CD4-positive, alpha-beta T cell (primary cell): ENCODE results near the gene FGFR3. TPM values are rescaled to one million over a fixed set of nuclear protein-coding genes. Genes with fewer than 3 reads are reported as not detected.

Source experiments
- ATAC-seq: fragments of 200-7000 bp; cut with Tn5 transposase; one replicate; pipeline ENCODE4 v1.10.0; 2022; ENCODE audit warnings: mild to moderate bottlenecking; ENCODE audit not compliant: poor library complexity
- CTCF ChIA-PET: fragments of 350-600 bp; sonication (Branson Sonifier 250); formaldehyde crosslinking; loops from one replicate; lab custom pipeline; 2021; ENCODE audit warnings: antibody characterized with exemption, inconsistent platforms; lab: Charles Lee
- POLR2A ChIA-PET: fragments of 350-600 bp; sonication (Branson Sonifier 250); formaldehyde crosslinking; loops from one replicate; lab custom pipeline; 2021; ENCODE audit warnings: antibody characterized with exemption, inconsistent platforms; lab: Charles Lee
- DNase-seq, 14 experiments: peaks; one replicate each; pipeline ENCODE4 v3.0.0-alpha.2; 2013 to 2020; ENCODE audit warnings: mixed read lengths in 2 of 14
- H3K27ac ChIP-seq, 2 donors: one replicate each; pipeline versions ENCODE4 v1.5.1 to v1.7.0; 2013; ENCODE audit warnings: low read length in 2 of 2, low read depth in 1 of 2, mild to moderate bottlenecking in 1 of 2
- H3K27me3 ChIP-seq, 2 experiments: 1 replicate in 1 of 2; 2 replicates in 1 of 2; pipeline versions ENCODE4 v1.6.1 to v1.7.0; 2013; ENCODE audit warnings: low read length in 2 of 2, control low read depth in 1 of 2, mild to moderate bottlenecking in 1 of 2, moderate library complexity in 1 of 2; ENCODE audit not compliant: insufficient read depth in 2 of 2, control insufficient read depth in 1 of 2
- H3K36me3 ChIP-seq: one replicate; pipeline ENCODE4 v1.6.1; 2013; ENCODE audit warnings: low read length, control low read depth; ENCODE audit not compliant: insufficient read depth
- H3K4me1 ChIP-seq: one replicate; pipeline ENCODE4 v1.6.1; 2013; ENCODE audit warnings: low read length, control low read depth; ENCODE audit not compliant: insufficient read depth
- H3K4me3 ChIP-seq: one replicate; pipeline ENCODE4 v1.5.1; 2013; ENCODE audit warnings: mild to moderate bottlenecking, low read length, moderate library complexity
- H3K9me3 ChIP-seq, 2 experiments: 1 replicate in 1 of 2; 2 replicates in 1 of 2; pipeline versions ENCODE4 v1.6.1 to v1.7.0; 2013; ENCODE audit warnings: low read length in 2 of 2, mild to moderate bottlenecking in 2 of 2, control low read depth in 1 of 2, moderate library complexity in 1 of 2; ENCODE audit not compliant: control insufficient read depth in 1 of 2, insufficient read depth in 1 of 2
- H3K27ac Mint-ChIP-seq: one replicate; pipeline ENCODE4 v1.8.0; 2020; ENCODE audit warnings: mixed read lengths
- H3K27me3 Mint-ChIP-seq: one replicate; pipeline ENCODE4 v1.8.0; 2021; ENCODE audit warnings: mixed read lengths
- H3K36me3 Mint-ChIP-seq: one replicate; pipeline ENCODE4 v1.8.0; 2021; ENCODE audit warnings: low read depth, mixed read lengths
- H3K4me1 Mint-ChIP-seq: one replicate; pipeline ENCODE4 v1.8.0; 2021; ENCODE audit warnings: low read depth, mixed read lengths
- H3K4me3 Mint-ChIP-seq: one replicate; pipeline ENCODE4 v1.8.0; 2020; ENCODE audit warnings: mild to moderate bottlenecking, mixed read lengths
- H3K9me3 Mint-ChIP-seq: one replicate; pipeline ENCODE4 v1.8.0; 2020; ENCODE audit warnings: mixed read lengths
- CTCF ChIP-seq: fragments of 200-600 bp; IDR thresholded peaks from one replicate; pipeline ENCODE4 v1.8.0; 2022; ENCODE audit warnings: antibody characterized with exemption, mild to moderate bottlenecking
- intact Hi-C, 2 experiments: fragments of 100-400 bp; cut with DNase I in 1 of 2; cut with micrococcal nuclease in 1 of 2; formaldehyde crosslinking; loops; one replicate each; pipeline versions ENCODE4 v1.15.1 to v1.9.0; 2023 to 2025; cut with DNase I, micrococcal nuclease
- total RNA-seq, 174 experiments: library from RNA in 2 of 174; stranded (reverse) in 2 of 174; gene quantifications; one replicate each; pipeline ENCODE4 v1.2.3 and lab custom pipeline; 2021 to 2026

Gene FGFR3
- total RNA-seq, 2 experiments from 2014 or later: 0.33 TPM; not detected in 1

GRCh38 chr4:1754336-1754735, 38.8 kb upstream of the FGFR3 start:
- H3K27ac Mint-ChIP-seq: no peak overlapping the region
- Histone ChIP-seq H3K4me1 (peaks cover 21% of the 10 kb centered on the region), H3K36me3 (no peaks in the 10 kb centered on the region), H3K27ac (no peak overlapping the region), H3K27me3 (no peaks in the 10 kb centered on the region), H3K4me3 (no peak overlapping the region), H3K9me3 (no peaks in the 10 kb centered on the region)
- POLR2A ChIA-PET: no interaction called here
- ATAC-seq (no peak), DNase-seq (no peak)
- no peaks in the 10 kb centered on the region for H3K36me3 Mint-ChIP-seq
- TF ChIP-seq CTCF: no peak
- no peak overlapping the region for H3K4me3 Mint-ChIP-seq
- H3K27me3 Mint-ChIP-seq: no peaks in the 10 kb centered on the region
- CTCF ChIA-PET: no interaction called here
- no peaks in the 10 kb centered on the region for H3K4me1 Mint-ChIP-seq
- intact Hi-C loops: no loop called here
- H3K9me3 Mint-ChIP-seq: no peaks in the 10 kb centered on the region

DNA sequence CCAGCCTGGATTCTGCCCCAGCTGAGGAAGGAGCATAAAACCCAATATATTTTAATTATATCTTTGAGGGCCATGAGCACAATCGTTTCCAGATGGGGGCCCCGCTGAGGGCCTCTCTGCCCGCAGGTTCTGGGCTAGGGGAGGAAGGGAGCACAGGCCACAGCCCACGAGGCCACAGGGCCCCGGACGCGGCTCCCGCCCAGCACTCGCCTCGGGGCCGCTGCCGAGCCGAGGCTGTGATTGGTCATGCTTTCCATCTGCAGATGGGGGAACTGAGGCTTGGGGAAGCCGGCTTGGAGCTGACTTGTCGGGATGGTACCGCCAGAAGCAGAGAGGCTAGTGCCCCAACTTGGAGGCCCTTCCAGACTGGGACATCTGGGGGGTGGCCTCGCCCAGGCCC, 37.8 kb upstream of the FGFR3 start:
- Histone ChIP-seq H3K4me1 (peaks cover 25% of the 10 kb centered on the region), H3K27me3 (no peaks in the 10 kb centered on the region), H3K4me3 (no peak overlapping the region), H3K27ac (no peak overlapping the region), H3K9me3 (no peaks in the 10 kb centered on the region), H3K36me3 (no peaks in the 10 kb centered on the region)
- Mint-ChIP-seq H3K4me3 (no peak overlapping the region), H3K4me1 (no peaks in the 10 kb centered on the region), H3K9me3 (no peaks in the 10 kb centered on the region), H3K27ac (no peak overlapping the region), H3K36me3 (no peaks in the 10 kb centered on the region), H3K27me3 (no peaks in the 10 kb centered on the region)
- intact Hi-C loops: no loop called here
- ChIA-PET CTCF (no interaction called here), POLR2A (no interaction called here)
- TF ChIP-seq CTCF: no peak
- DNase-seq: no peak
- no peak for ATAC-seq

- no peaks in the 10 kb centered on the region for H3K27me3 Mint-ChIP-seq
- Histone ChIP-seq H3K4me3 (no peak overlapping the region), H3K9me3 (no peaks in the 10 kb centered on the region), H3K27ac (no peak overlapping the region), H3K36me3 (no peaks in the 10 kb centered on the region), H3K4me1 (peaks cover 25% of the 10 kb centered on the region), H3K27me3 (no peaks in the 10 kb centered on the region)
- H3K36me3 Mint-ChIP-seq: no peaks in the 10 kb centered on the region
- no peak overlapping the region for H3K4me3 Mint-ChIP-seq
- no peak for TF ChIP-seq CTCF
- no peaks in the 10 kb centered on the region for H3K4me1 Mint-ChIP-seq
- DNase-seq: no peak
- ChIA-PET POLR2A (no interaction called here), CTCF (no interaction called here)
- H3K9me3 Mint-ChIP-seq: no peaks in the 10 kb centered on the region
- intact Hi-C loops: no loop called here
- ATAC-seq: no peak
- H3K27ac Mint-ChIP-seq: no peak overlapping the region
Observed at GRCh38 chr4:1756079-1756478, 37.0 kb upstream of the FGFR3 start.
